Heart right ventricle (tissue), 16 donors: ENCODE results near the gene PCMT1. TPM values are rescaled to one million over a fixed set of nuclear protein-coding genes. Genes with fewer than 3 reads are reported as not detected.

Source experiments
- ATAC-seq, 8 donors: fragments of 200-7000 bp; cut with Tn5 transposase; one replicate each; pipeline ENCODE4 v1.9.1; 2020; ENCODE audit warnings: mild to moderate bottlenecking in 8 of 8, moderate library complexity in 8 of 8, moderate number of reproducible peaks in 1 of 8
- DNase-seq, 2 donors: peaks; one replicate each; pipeline ENCODE4 v3.0.0-alpha.2; 2020
- H3K27ac ChIP-seq, 10 donors: fragments of 200-600 bp; sonication (generic) in 2 of 10; one replicate each; pipeline versions ENCODE4 v1.5.0 to v1.8.0; 2020 to 2022; ENCODE audit warnings: mild to moderate bottlenecking in 3 of 10
- H3K27me3 ChIP-seq, 7 donors: fragments of 200-600 bp; one replicate each; pipeline ENCODE4 v1.8.0; 2021 to 2022; ENCODE audit warnings: mild to moderate bottlenecking in 2 of 7
- H3K36me3 ChIP-seq, 9 donors: fragments of 200-600 bp; sonication (generic) in 1 of 9; one replicate each; pipeline versions ENCODE4 v1.5.0 to v1.8.0; 2020 to 2022; ENCODE audit warnings: mild to moderate bottlenecking in 2 of 9
- H3K4me1 ChIP-seq, 9 donors: fragments of 200-600 bp; sonication (generic) in 1 of 9; one replicate each; pipeline versions ENCODE4 v1.5.0 to v1.8.0; 2020 to 2022; ENCODE audit warnings: mild to moderate bottlenecking in 4 of 9
- H3K4me3 ChIP-seq, 10 donors: fragments of 200-600 bp; sonication (generic) in 2 of 10; one replicate each; pipeline versions ENCODE4 v1.5.0 to v1.8.0; 2020 to 2022; ENCODE audit warnings: mild to moderate bottlenecking in 7 of 10, moderate library complexity in 2 of 10
- H3K9me3 ChIP-seq, 11 donors: fragments of 200-600 bp in 10 of 11; sonication (generic) in 2 of 11; one replicate each; pipeline versions ENCODE4 v1.5.0 to v1.8.0; 2013 to 2022; ENCODE audit warnings: mild to moderate bottlenecking in 2 of 11, control low read depth in 1 of 11, moderate library complexity in 1 of 11
- CTCF ChIP-seq, 9 donors: fragments of 200-600 bp; sonication (generic) in 2 of 9; IDR thresholded peaks; one replicate each; pipeline versions ENCODE4 v1.5.0 to v1.8.0; 2021 to 2022; ENCODE audit warnings: antibody characterized with exemption in 9 of 9, mild to moderate bottlenecking in 5 of 9, moderate library complexity in 1 of 9
- WGBS, 2 donors: extraction: QIAGEN DNeasy Blood & Tissue Kit; methylation state at CpG; one replicate each; pipeline ENCODE4 v1.1.7; 2013; ENCODE audit warnings: inconsistent platforms in 1 of 2; 5-methylcytosine and 5-hydroxymethylcytosine counted together
- intact Hi-C, 10 donors: fragments of 100-400 bp; cut with DNase I; formaldehyde crosslinking; loops; one replicate each; pipeline versions ENCODE4 v1.11.1 to v1.14.2; 2022
- polyA plus RNA-seq, 2 donors: library from polyadenylated mRNA; stranded (reverse); fragments of 200-250 nt; gene quantifications; one replicate each; pipeline ENCODE4 v1.2.3, GENCODE V29; 2013
- total RNA-seq, 10 donors: library from RNA; stranded (reverse); fragmentation: NEBNext Ultra II Directional in 3 of 10; extraction: Animal tissue kit (Norgen Biotek cat#: 25700) in 3 of 10; gene quantifications; one replicate each; pipeline versions ENCODE4 v1.2.1 to v1.2.4, GENCODE V29; 2021 to 2023
- donor health status: Arrhythmogenic right ventricular cardiomyopathy.
- donor health status: ischemic (EF 13 %, LVEDD 7.1; RV severe dilation, severe dysfunction).
- donor health status: healthy with polysubstance abuse.
- donor health status: DM: no; HTN: yes; CAD: no.
- donor health status: DM: no; HTN: no; CAD: no.
- donor health status: ischemic (EF 25% LVEDD 6.9; RV normal size, moderate dysfunction).
- donor health status: ischemic (EF 25% LVEDD 5.7; RV mildly dilated, moderate dysfunction).
- donor health status: healthy.
- donor health status: DM: yes; HTN: yes; CAD: no.
- donor health status: Ischemic cardiomyopathy.
- donor health status: ischemic (EF 35%, LVEDD 5.7; RV mildly dilated, moderate dysfunction).
- donor health status: nonischemic (EF 11% LVEDD 7.7; RV severe dilation, severe dysfunction).
- donor health status: DM: yes; HTN: yes; CAD: no.
- donor health status: PGD.
- donor health status: ischemic (EF 29% LVEDD 5.4; RV normal size, mild dysfunction).
- donor health status: nonischemic (EF 23%, LVEDD 6.1; RV moderate dilation, normal function).

PCMT1 gene
- total and polyA plus RNA-seq, 12 donors, result 33.3 to 178 (median 151) TPM

DNA sequence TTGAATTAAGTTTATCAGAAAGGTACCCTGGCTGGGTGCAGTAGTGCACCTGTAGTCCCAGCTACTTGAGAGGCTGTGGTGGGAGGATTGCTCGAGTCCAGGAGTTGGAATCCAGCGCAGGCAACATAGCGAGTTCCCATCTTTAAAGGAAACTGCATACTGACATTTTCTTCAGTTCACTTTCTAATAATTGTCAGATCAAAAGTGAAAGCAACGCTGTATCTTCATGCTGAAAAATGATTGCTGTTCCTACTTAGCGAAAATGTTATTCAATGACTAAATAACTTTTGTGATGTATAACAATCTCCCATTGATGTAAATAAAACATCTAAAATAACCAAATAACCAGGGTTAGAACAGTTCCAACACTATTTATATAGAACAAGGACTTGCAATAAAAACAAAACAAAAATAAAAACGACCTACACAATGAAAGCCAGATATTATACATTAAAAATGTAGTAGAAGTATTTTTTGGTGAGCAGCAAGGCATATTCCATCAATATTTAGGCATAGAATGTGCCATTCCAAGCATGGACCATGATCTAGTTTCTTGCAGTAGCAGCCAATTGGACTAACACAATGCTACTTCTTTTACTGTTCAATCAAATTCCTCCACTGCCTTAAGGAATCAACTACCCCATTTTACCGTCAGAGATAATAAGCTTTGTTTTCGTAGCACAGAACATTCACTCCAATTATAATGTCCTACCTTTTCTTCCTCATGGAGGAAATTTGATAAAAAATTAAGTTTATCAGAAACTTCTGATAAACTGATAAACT, 33.2 kb upstream of the PCMT1 start:
- Histone ChIP-seq H3K4me3 (peak overlapping the region; percentile 63 to 98 (median 88)), H3K36me3 (peaks cover 0 to 21% (median 0%) of the 10 kb centered on the region in 9 donors), H3K4me1 (peaks cover 0 to 41% (median 28%) of the 10 kb centered on the region in 9 donors), H3K27ac (peak overlapping the region in 9 of 10 donors; percentile 47 to 100 (median 99)), H3K9me3 (no peaks in the 10 kb centered on the region), H3K27me3 (no peaks in the 10 kb centered on the region)
- DNase-seq (no peak), ATAC-seq (no peak)
- 18 to 25% methylated on average over 8 of the region's 8 CpGs for WGBS, 2 donors
- TF ChIP-seq CTCF (IDR thresholded peaks at IDR 0.05), result no peak
- intact Hi-C loops, result loop anchor here in 4 of 10 donors (5.0 to 10.0 kb wide), 4 partner anchors 69 to 211 kb away; partner anchors contain the start of genes GINM1 (in 2 of the 4), KATNA1 (in 1 of the 4) and PPIL4 (in 1 of the 4)

DNA sequence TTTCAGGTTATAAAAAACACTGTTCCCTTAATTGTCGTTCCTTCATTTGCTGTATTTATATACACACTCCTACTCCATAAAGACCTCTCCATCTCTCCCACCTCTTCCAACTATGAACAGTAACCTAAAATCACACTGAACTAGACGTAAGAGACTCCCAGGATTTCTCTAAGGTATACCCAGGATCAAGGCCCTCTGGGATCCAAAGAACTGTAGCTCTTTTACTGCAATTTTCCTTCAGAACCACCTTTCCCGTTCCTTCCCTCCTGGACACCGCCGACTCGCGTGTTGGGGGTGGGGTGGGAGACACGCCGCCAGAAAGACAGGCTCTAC, 32.3 kb upstream of the PCMT1 start:
- peaks cover 0 to 21% (median 0%) of the 10 kb centered on the region in 9 donors for H3K36me3 ChIP-seq
- no peaks in the 10 kb centered on the region for H3K27me3 ChIP-seq
- intact Hi-C loops, result loop anchor here in 4 of 10 donors (5.0 to 10.0 kb wide), 4 partner anchors 70 to 210 kb away; partner anchors contain the start of genes GINM1 (in 2 of the 4), KATNA1 (in 1 of the 4) and PPIL4 (in 1 of the 4)
- peak overlapping the region; percentile 63 to 98 (median 88) for H3K4me3 ChIP-seq
- ATAC-seq (peak in 4 of 8 donors; percentile 1 to 38 (median 8)), DNase-seq (no peak)
- H3K27ac ChIP-seq, result peak overlapping the region; percentile 90 to 100 (median 99)
- WGBS, 2 donors, result 0% methylated on average over 9 of the region's 9 CpGs
- no peaks in the 10 kb centered on the region for H3K9me3 ChIP-seq
- peaks cover 0 to 41% (median 28%) of the 10 kb centered on the region in 9 donors for H3K4me1 ChIP-seq
- no peak for TF ChIP-seq CTCF (IDR thresholded peaks at IDR 0.05)

DNA sequence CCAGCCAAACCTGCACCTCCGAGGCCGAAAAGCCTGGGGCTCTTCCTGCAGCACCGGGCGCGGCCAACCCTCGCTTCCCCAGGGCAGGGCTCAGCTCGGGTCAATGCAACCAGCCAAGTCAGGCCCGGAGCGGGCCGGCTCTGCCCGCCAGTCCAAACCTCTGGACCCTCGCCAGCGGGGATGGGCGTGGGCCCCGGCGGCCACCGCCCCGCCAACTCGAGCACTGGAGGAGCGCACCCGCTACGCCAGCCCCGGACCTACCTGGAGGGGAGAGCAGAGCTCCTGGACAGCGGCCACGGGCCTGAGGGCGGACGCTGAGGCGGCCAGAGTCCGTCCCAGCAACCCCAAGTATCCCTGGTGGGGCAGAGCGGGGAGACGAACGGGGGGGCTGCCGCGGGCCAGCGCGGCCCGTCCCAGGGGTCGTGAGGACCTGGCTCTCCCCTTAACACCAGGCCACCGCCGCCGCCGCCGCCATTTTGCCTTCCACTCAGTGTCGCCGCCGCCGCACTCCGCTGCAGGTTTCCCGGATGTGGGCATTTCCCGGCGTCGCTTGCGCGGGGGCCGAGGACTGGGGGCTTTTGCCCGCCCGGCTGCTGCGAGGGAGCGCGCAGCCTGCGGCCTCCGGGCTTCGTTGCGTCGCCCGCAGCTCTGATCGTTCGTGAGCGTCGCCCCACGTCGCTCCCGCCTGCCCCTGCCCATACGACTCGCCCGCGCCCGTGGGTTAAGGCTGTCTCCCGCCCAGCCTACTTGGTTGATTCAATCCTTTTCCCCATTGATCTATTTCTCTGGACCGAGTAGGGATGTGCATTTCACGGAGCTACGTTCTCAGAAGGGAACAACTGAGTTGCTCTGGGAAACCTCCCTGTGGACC, 31.7 kb upstream of the PCMT1 start, which contains the start of gene LATS1:
TSS of gene LATS1 (minus strand) at position 514 of the 871 bp plus-strand sequence. CDS start 15,975 bp downstream, outside the sequence.
- peak within 1 kb of the TSS; percentile 63 to 98 (median 88) for H3K4me3 ChIP-seq
- H3K27me3 ChIP-seq, result no peaks in the 10 kb centered on the region
- peaks cover 0 to 41% (median 28%) of the 10 kb centered on the region in 9 donors for H3K4me1 ChIP-seq
- H3K36me3 ChIP-seq, result peaks cover 0 to 16% (median 0%) of the 10 kb centered on the region in 9 donors
- no peak for TF ChIP-seq CTCF (IDR thresholded peaks at IDR 0.05)
- WGBS, 2 donors, result 0 to 1% methylated on average over 77 to 82 of the region's 82 CpGs
- intact Hi-C loops, result loop anchor here in 4 of 10 donors (5.0 to 10.0 kb wide), 4 partner anchors 71 to 209 kb away; partner anchors contain the start of genes GINM1 (in 2 of the 4), KATNA1 (in 1 of the 4) and PPIL4 (in 1 of the 4)
- ATAC-seq, result peak; percentile 93 to 97 (median 95)
- DNase-seq, result peak; percentile 91 to 93
- H3K9me3 ChIP-seq, result no peaks in the 10 kb centered on the region
- peak within 1 kb of the TSS; percentile 90 to 100 (median 99) for H3K27ac ChIP-seq
